ENCODE results near the gene FAM171A2.
"Not testable (repeated sequence)": the region's sequence is repeated elsewhere in the genome, so short reads cannot be mapped to it uniquely, and the experiment has no call there.

Gene FAM171A2

GRCh38 chr17:44363613-44364159 is at the start of gene FAM171A2:
TSS of gene FAM171A2 (minus strand) at chr17:44363853. CDS start at chr17:44363714, 139 bp downstream.
- DNase-seq, result peak in 1 of 2 experiments; percentile 92

- no peak for DNase-seq
Measured at GRCh38 chr17:44409309-44410028, 45.8 kb upstream of the FAM171A2 start.

GRCh38 chr17:44408786-44409185 is 45.1 kb upstream of the FAM171A2 start:
- DNase-seq, result no peak

- DNase-seq, result no peak
Measured at GRCh38 chr17:44402564-44403172, 39.0 kb upstream of the FAM171A2 start.

DNA sequence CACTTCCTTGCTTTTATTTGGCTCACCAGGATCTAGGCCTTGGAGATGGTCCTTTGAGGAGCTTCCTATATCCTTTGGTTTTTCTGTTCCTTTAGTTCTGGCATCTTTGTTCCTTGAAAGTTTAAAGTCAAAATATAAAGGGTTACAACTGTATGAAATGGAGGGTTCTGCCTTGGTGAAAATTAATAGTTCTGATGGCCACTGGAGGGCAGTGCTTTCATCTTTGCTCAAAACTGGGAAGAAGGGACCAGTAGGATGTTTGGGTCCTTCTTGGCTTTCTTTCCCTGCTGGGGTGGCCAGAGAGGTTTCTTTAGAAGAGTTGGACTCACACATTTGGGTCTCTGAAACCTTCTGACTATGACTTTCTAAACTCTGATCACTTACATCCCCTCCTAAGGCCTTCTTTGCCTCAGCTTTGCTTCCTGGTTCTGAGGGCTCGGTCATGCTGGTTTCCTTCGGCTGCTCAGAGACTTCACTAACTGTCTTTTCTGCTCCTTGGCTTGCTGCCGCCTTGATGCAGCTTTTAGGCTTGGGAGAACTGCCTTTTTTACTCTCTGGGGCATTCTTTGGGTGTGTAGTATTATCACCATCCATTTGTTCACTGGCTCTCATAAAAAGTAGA is 36.7 kb upstream of the FAM171A2 start:
- DNase-seq, result peak in 1 of 2 experiments; percentile 23

DNA sequence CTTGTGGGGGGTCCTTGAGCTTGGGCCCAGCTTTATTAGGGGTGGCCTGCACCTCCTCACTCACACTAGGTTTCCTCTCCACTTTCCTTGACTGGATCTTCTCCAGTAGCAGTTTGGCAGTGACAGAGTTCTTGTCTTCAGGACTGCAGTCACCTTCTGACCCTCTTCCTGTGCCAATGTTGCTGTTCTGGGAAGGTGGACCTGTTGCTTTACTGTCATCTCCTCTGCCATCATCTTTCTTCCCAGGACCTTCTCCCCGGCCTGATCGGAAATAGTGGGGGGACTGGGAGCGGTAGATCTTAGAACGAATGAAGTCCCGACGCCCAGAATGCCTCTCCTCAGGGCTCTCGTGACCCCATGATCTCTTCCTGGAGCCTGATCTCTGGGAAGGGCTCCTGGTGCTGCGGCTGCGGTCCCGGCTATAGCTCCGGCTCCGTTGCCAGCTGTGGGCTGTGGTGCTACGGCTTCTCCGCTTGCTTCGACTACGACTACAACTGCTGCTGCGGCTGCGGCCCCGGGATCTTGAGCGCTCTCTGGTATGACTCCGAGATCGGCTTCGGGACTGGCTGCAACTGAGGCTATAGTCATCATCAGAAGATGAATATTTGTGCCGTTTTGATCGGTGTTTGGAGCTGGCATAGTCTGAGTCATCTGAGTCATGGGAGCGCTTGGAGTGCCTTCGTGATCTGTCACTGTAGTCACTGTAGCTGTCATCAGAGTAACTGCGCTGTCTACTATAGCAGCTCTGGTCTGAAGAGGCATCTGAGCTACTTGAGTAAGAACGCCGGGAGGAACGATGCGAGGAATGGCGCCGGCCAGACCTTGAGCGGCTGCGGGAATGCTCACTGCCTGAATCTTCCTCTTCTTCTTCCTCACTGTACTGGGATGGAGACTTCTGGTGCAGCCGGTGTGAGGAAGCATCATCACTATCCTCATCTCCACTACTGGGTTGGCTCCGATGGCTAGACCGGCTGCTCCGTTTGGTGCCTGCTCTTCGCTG is 35.3 kb upstream of the FAM171A2 start:
- no peak for DNase-seq

- DNase-seq, result no peak
Measured at GRCh38 chr17:44397479-44398440, 34.1 kb upstream of the FAM171A2 start.

DNA sequence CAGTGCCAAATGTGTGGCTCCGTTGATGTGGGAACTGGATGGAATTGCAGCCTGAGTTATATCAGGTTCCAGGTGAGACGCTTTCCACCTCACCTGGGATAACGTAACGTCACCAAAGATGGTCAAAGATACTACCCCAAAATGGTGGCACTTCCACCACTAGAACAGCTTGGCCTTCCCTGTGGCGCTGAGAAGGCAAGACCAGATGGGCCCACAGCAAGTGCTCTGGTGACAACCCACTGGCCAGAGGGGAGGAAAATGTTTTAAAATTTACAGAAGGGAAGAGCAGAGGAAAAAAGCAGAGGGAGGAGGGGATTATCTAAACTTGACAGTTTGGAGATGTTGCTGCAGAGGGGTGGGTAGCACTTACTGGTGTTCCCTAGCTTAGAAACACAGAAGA is 33.3 kb upstream of the FAM171A2 start:
- DNase-seq, result no peak

DNA sequence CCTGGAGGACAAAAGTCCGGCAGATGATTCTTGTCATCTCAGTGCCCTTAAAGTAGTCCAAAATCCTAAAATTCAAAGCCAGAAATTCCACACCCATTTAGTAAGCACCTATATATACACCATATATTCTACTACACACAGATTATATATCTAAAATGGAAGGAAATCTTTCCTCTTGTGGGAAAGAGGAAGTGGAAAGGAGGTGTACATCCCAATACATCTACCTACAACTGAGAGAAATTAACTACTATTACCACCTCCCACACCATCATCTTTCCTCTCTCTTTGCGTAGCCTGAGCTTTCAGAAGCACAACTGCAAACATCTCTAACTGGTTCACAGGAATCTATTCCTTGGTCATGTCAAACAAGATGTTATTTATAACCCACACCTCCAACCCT is 31.2 kb upstream of the FAM171A2 start:
- DNase-seq, result no peak

DNA sequence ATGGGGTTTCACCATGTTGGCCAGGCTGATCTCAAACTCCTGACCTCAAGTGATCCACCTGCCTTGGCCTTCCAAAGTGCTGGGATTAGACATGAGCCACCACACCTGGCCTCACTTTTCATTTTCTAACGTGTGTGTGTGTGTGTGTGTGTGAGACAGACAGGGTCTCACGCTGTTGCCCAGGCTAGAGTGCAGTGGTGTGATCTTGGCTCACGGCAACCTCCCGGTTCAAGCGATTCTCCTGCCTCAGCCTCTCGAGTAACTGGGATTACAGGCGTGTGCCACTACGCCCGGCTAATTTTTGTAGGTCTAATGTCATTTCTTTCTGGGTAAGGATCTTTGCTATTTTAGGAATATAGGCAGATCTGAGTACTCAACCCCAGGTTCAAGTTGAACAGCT is 30.5 kb upstream of the FAM171A2 start:
- DNase-seq, result not testable (repeated sequence)

- peak; percentile 37 to 57 for DNase-seq
Measured at GRCh38 chr17:44390250-44390870, 26.7 kb upstream of the FAM171A2 start.

DNA sequence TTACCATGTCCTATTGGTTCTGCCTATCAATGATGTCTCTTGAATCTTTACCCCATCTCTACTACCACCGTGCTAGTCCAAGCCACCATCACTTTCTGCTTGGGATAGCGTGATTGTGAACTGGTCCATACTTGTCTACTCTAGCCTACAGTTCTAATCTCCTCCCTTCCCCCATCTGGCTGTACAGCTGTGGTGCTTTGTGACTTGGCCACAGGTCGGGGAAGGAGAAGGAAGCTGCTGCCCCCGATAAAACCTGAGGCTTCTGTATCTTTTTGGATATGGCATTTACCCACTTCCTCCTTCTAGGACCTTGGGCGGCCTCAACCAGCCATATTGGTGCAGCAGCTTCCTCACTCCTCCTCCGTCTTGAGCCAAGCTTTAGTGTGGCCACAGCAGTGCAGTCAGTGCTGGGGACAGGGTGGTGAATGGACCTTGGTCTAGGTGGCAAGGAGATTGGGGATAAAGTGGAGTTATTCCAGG is 26.1 kb upstream of the FAM171A2 start:
- DNase-seq, result no peak

DNA sequence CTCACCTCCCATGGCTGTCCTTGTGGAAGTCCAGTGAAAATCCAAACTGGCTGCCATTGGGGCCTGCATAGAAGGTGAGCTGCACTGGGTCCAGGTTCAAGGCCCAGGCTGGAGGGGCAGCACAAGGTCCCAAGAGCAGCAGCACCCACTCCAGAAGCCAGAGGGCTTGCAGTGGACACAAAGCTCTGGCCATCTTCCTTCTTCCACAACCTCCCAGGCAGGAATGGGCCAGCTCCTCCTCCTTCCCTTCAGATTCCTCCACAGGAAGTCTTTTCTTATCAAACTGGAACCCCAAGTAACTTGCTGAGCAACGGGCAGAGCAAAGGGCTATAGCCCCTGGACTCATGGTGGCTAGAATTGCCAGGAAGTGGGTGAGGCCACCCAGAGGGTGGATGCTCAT is 25.6 kb upstream of the FAM171A2 start, which contains the start of gene ITGA2B:
Gene ITGA2B, minus strand, starts transcription at position 369 of the 400 bp plus-strand sequence. Its CDS starts 176 bp downstream, at position 193.
- DNase-seq, result no peak

GRCh38 chr17:44387804-44388203 is 24.2 kb upstream of the FAM171A2 start:
- no peak for DNase-seq

DNA sequence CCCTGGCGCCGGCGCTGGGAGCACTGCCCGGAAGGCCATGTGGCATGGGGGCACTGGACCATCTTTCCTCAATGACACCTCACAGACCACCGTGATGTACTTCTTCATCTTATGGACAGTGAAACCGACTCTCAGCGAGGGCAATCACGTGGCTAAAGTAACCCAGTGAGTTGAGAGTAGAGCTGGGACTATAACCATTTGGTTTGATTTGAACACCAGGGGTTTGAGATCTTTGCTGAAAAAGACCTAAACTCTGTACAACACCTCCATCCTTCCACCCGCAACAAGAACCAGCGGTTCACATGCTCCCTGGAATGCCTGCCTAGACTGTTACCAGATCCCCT is 22.5 kb upstream of the FAM171A2 start:
- no peak for DNase-seq

- DNase-seq, result peak; percentile 64 to 96
Measured at GRCh38 chr17:44385287-44386181, 21.9 kb upstream of the FAM171A2 start.

DNA sequence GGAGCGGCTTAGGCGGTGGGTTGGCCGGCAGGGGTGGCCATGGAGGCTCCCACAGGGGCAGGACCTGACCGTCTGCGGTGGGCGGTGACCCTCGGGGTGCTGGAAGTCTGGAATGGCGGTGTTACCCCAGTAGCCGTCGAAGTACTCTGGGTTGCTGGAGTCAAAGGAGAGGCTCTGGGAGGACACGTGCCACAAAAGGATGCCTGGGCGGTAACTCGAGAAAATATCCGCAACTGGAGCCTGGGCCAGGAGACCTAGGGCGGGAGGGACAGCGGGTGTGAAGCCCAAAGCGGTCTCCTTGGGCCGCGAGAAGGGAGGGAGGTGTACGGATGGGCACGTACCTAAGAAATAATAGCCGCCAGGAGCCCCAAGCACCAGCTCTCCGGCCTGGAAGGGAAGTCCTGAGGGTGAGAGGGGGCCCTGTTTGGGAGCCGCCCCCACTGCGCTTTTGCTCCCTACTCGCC is 21.2 kb upstream of the FAM171A2 start:
- no peak for DNase-seq

DNA sequence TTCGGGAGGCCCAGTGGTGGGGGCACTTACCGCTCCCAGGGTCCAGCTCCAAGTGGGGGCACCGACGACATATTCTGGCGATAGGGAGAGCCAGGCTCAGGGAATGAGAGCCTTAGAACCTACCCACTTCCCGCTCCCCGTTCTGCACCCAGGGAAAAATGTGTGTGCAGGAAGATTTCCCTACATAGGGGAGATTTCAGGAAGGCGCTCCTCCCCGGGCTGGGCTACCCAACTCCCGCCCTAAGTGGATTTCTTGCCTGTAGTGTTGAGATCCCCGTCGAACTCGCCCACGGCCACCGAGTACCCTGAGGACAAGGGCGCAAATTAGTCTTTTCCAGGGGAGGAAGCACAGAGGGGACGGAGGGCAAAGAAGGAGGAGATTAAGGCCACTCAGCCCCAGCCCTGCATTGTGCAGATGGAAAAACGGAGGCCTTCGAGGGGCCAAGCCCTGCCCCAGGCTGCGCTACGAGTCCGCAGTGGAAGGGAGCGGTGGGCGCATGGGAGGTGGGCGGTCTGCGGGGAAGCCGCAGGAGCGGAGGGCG is 20.7 kb upstream of the FAM171A2 start:
- DNase-seq, result no peak

- DNase-seq, result no peak
Measured at GRCh38 chr17:44383861-44384260, 20.2 kb upstream of the FAM171A2 start.

Data from NCI-H526 (cell line).